Measurements from ENCODE around the gene RNF217.
"Not testable (repeated sequence)": the region's sequence is repeated elsewhere in the genome, so short reads cannot be mapped to it uniquely, and the experiment has no call there.

Gene RNF217, protein sequence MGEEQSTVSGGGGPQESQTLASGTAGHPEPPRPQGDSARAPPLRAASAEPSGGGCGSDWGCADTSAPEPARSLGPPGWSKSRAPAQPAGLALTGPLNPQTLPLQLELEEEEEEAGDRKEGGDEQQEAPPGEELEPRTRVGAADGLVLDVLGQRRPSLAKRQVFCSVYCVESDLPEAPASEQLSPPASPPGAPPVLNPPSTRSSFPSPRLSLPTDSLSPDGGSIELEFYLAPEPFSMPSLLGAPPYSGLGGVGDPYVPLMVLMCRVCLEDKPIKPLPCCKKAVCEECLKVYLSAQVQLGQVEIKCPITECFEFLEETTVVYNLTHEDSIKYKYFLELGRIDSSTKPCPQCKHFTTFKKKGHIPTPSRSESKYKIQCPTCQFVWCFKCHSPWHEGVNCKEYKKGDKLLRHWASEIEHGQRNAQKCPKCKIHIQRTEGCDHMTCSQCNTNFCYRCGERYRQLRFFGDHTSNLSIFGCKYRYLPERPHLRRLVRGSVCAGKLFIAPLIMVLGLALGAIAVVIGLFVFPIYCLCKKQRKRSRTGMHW

DNA sequence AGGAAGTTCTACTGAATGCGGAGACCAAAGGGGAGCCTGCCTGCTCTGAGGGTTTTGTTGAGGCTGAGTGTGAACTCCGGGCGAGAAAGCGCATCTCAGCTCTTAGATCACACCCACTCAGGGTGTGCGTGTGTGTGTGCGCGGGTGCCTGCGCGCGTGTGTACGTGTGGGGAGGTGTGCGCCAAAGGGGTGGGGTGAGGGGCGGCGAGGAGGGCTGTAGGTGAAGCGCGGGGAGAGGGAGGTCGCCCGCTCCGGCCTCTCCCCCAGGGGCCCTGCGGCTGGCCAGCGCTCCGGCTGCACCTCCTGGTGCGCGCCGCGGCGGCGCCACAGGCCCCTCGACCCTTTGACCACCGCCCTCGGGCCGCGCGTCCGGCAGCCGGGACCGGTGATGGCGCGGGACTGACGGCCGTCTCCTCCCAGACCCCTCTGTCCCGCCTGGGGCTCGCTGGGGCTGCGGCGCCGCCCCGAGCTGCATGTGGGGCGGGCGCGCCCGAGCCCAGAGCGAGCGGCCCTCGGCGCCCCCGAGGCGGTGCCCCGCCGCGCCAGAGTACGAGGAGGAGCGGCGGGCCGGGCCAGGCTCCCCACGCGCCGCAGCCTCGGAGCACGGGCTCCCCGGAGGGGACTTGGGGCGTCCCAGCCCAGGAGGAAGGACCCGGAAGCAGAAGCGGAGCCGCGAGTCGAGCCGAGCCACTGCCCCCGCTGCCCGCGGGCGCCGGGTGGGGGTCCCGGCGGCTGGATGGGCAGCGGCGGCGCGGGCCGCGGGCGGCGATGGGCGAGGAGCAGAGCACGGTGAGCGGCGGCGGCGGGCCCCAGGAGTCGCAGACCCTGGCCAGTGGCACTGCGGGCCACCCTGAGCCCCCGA, at the start of gene RNF217:
Gene RNF217 (plus strand): TSS at position 661 of the 862 bp plus-strand sequence. CDS start 108 bp downstream, at position 769.
- FAIRE-seq (no peak), DNase-seq (ENCODE audit: extremely low spot score, insufficient read length, low read depth) (no peak)

DNA sequence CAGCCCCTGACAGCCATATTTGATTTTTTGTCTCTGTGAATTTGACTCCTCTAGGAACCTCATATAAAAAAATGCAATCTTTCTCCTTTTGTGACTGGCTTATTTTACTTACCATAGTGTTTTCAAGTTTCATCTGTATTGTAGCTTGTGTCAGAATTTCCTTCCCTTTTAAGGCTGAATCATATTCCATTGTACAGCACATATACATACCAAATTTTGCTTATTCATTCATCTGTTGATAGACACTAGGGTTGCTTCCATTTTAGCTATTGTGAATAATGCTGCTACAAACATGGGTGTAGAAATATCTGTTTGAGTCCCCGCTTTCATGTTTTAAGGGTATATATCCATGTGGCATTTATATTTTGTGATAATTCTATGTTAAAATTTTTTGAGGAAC, 49.2 kb upstream of the RNF217 start:
- no peak for DNase-seq (ENCODE audit: extremely low spot score, insufficient read length, low read depth)

DNA sequence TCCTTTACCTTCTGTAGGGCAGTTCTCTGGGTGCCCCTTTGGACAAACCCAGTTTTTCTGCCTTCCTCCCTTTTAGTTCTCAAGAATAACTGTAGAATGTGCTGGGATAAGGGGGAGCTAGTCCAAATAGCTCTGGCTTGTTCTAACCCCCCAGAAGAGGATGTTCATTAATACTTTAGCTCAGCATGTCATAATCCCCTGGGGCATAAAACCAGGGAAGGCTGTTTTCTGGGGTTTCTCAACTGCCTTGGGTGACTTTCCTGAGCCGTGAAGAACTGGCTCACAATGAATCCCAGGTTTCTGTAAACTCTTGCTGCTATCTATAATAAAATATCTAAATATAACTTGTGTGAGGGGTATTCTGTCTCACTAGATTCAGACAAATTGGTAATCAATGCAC, 44.5 kb upstream of the RNF217 start:
- DNase-seq (ENCODE audit: extremely low spot score, insufficient read length, low read depth) = no peak
- no peak for FAIRE-seq

More for the DNA sequence above, 49.2 kb upstream of the RNF217 start:
- FAIRE-seq = no peak

DNA sequence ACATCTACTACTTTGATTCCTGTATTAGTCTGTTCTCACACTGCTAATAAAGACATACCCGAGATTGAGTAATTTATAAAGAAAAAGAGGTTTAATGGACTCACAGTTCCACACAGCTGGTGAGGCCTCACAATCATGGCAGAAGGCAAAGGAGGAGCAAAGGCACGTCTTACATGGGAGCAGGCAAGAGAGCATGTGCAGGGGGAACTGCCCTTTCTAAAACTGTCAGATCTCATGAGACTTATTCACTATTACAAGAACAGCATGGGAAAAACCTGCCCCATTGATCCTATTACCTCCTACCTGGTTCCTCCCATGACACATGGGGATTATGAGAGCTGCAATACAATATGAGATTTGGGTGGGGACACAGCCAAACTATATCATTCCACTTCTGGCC, 42.5 kb upstream of the RNF217 start:
- DNase-seq (ENCODE audit: extremely low spot score, insufficient read length, low read depth); FAIRE-seq: not testable (repeated sequence)

DNA sequence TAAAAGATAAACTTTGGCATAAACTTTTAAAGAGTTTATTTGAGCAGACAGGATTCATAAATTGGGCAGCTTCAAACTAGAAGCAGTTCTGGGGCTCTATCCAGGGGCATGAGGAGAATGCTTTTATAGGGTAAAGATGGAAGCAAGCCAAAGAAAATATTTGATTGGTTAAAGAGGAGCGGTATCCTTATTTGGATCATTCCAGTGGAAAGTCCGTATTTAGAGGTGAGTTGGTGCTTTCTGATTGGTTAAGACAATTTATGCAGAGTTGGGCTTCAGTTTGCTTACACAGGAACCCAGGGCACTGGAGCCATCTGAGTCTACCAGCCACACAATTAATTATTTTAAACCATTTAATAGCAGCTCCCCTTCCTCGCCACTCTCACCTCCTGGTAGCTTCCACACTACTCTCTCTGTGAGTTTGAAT, 37.9 kb upstream of the RNF217 start:
- no peak for DNase-seq (ENCODE audit: extremely low spot score, insufficient read length, low read depth)
- FAIRE-seq = no peak

DNA sequence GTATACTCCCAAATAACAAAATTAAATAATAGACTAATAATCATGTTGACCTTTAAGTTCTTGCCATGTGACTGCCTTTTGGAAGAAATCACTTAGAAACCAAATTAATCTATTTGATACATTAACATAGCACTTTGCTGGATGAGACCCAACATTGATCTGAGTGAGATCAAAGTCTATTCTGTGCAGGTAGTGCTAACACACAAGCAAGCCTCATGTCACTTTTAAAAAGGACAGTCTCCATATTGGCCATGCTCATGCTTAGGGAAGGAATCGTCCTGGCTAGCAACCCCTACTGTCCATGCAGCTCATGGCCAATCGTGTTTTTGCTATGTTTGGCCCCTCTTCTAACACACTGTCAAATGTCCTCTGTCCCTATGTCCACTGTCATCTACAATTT, 35.8 kb upstream of the RNF217 start:
- FAIRE-seq = no peak

DNA sequence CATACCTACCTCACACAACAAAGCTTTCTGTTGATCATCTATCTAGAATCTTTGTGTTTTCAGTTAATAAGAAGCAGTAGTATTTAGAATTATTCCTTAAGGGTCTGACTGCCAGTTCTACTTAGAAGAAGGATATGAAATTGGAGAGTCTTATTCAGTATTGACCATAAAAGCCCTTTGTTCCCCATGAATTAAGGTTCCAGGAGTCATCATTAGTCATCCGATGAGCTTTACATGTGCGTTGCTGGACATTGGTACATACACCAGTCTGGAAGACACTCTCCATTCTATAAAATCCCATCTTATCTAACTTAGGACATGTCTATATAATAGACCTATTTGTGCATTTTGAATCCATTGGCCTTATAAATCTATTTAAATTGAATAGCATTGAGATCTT, 34.4 kb upstream of the RNF217 start:
- DNase-seq (ENCODE audit: extremely low spot score, insufficient read length, low read depth) (no peak), FAIRE-seq (no peak)

More for the DNA sequence above, 35.8 kb upstream of the RNF217 start:
- no peak for DNase-seq (ENCODE audit: extremely low spot score, insufficient read length, low read depth)

DNA sequence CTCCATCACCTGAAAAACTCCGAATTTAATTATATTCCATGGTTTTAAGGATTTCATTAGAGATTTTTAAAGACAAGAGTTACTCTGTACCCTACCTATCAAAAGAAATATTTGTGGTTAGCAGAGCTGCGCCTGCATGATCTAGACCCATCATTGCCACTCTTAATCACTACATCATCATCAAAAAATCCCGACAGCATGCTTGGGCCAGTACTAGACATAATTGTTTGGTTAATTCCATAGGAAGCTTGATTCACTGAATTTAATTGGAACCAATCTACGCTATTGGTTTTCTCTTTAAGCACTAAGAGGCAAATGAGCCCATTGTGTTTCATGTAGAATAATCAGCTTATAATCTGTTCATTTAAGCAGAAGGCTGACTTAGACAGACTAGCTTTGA, 33.4 kb upstream of the RNF217 start:
- DNase-seq (ENCODE audit: extremely low spot score, insufficient read length, low read depth) (no peak), FAIRE-seq (no peak)

DNA sequence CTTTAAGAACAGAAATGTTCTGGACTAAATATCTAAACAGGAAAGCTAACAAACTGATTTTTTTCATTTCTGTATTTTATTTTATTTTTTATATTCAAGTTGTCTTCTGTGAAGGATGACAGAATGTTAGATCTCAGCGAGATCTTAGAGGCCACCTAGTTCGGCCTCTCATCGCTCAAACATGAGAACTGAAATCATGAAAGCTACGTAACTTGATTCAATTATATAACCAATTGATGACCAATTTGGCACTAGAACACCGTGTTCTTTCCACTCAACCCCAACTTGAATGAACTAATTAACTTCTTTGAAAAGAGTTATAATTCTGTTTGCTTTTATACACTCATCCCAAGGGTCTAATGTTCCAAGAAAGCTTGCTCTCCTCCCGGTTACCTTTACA, 24.6 kb upstream of the RNF217 start:
- FAIRE-seq = no peak
- DNase-seq (ENCODE audit: extremely low spot score, insufficient read length, low read depth) = no peak

DNA sequence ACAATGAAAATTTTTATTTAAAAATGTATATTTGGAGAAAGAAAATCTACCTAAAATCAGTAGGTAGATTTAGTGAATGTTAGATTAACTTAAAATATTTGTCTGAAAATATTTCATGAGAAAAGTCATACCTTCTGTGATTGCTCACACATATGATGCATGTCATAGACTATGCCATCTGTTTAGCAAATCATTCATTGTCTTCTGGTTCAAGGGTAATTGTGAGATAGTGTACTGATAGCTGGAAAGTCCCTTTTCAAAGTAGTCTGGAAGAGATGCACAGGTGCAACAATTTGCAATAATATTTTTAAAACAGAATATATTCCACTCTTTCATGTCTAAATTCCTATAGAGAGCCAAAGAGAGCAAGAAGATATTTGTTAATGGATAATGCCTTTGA, 21.0 kb upstream of the RNF217 start:
- DNase-seq (ENCODE audit: extremely low spot score, insufficient read length, low read depth) = no peak
- FAIRE-seq = no peak

DNA sequence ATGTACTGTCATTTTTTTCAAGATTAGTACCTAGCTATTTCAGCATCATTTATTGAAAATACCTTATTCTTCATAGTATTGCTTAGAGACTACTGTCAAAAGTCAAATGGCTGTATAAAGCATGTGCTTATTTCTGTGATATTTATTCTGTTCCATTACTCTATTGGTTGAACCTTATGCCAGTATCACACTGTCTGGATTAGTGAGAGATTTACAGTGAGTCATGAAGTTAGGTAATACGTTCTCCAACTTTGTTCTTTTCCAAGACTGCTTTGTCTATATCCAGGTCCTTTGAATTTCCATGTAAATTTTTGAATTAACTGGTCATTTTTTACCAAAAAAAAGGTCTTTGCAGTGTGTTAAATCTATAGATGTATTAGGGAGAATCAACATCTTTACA, 18.6 kb upstream of the RNF217 start:
- FAIRE-seq = no peak

DNA sequence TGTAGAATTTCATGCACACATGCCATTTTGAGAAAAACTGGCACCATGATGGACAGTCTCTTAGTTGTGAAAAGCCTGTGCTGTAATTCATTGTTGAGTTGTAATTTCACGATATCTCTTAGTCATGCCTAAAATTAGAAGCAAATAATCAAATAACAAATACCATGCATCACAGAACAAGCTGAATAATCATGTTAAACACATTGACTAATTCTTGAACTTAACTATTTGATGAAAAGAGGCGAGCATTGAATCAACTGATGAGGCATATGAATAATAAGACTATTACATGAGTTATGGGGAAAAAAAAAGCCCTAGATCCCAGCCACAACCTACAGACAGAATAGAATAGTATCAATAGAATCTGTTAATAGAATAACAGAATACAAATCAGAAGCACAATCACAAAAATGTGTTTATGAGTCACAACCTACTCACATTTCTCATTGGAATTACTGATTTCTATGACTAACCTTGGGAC, 14.2 kb upstream of the RNF217 start:
- FAIRE-seq (no peak), DNase-seq (ENCODE audit: extremely low spot score, insufficient read length, low read depth) (no peak)

More for the DNA sequence above, 18.6 kb upstream of the RNF217 start:
- DNase-seq (ENCODE audit: extremely low spot score, insufficient read length, low read depth) = no peak

DNA sequence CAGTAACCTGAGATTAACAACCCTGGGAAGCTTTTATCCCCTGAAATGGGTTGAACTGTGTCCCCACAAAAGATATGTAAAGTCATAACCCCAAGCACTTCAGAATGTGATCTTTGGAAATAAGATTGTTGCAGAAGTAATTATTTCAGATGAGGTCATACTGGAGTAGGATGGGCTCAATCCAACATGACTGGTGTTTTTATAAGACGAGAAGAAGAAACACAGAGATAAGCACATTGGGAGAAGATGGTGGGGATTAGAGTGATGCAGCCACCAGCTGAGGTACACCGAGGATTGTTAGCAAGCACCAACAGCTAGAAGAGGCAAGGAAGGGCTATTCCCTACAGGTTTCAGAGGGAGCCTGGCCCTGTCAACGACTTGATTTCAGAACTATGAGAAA, 12.5 kb upstream of the RNF217 start:
- no peak for FAIRE-seq
- no peak for DNase-seq (ENCODE audit: extremely low spot score, insufficient read length, low read depth)

DNA sequence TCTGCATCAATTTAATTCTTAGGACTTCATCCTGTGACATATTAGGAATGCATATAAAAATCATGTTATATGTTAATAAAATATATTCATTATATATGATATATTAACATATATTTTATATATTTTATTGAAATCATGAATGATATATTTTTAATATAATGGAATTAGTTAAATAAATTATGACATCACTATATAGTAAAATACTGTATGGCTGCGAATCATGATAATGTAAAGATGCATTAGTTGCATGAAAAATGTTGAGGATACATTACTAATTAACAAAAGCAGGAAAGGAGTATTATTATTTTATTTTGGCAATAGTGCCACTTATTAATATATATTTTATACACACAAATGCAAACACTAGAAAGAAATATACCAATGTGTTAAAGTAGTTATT, 8.4 kb upstream of the RNF217 start:
- no peak for FAIRE-seq
- DNase-seq (ENCODE audit: extremely low spot score, insufficient read length, low read depth) = no peak

DNA sequence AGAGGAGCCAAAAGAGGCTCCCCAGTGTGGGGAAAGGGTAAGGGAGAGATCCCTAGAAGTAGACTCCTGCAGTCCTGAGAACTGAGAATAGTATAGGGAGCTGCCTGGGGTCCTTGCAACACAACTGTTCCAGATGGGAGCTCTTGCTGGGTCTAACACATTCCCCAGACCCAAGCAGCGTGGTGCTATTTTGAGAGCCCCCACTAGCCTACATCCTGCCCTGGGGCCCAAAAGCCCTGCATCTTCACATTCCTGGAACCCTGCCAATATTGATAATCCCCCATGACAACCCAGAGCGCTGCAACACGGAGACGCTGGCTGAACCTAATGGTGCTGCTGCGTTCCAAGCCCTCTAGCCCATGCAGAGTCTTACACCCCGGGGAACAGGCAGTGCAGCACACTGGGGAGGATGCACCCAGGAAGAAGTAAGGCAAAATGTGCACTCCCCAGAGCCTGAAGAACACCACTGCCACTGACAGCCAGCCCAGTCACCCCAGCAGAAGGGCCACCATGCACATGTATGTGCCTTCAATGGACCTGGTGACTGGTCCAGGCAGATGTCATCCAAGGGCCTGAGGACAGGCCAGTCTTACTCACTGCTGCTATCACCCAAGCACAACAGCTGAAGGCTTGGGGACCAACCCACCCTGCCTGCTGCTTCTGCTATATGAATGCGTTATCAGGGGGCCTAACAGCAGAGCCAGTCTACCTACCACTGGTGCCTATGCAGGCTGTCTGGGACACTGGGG, 7.0 kb upstream of the RNF217 start:
- FAIRE-seq = no peak
- no peak for DNase-seq (ENCODE audit: extremely low spot score, insufficient read length, low read depth)

DNA sequence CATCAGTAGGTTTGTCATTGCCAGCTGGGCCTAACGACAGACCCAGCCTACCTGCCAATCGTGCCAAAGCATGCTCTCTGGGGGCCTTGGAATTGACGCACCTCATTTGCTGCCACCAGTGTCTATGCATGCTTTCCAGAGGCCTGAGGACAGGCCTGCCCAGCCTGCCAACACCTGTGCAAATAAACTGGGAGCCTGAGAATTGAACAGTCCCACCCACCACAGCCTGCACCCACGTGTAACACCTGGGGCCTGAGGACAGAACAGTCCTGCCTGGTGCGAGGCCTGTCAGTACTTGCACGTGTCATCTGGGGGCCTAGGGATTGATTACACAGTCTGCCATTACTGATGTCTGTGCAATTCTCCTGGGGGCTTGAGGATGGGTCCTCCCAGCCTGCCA, 6.2 kb upstream of the RNF217 start:
- DNase-seq (ENCODE audit: extremely low spot score, insufficient read length, low read depth) (no peak), FAIRE-seq (no peak)

DNA sequence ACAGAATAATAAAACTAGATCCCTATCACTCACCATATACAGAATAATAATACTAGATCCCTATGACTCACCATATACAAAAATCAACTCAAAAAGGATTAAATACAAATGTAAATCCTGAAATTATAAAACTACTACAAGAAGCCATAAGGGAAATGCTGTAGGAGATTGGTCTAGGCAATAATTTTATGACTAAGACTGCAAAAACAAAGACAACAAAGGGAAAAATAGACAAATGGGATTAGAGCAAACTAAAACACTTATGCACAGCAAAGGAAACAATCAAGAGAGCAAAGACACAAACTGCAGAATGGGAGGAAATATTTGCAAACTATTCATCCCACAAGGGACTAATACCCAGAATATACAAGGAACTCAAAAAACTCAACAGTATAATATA, 4.1 kb upstream of the RNF217 start:
- DNase-seq (ENCODE audit: extremely low spot score, insufficient read length, low read depth) = no peak
- no peak for FAIRE-seq

DNA sequence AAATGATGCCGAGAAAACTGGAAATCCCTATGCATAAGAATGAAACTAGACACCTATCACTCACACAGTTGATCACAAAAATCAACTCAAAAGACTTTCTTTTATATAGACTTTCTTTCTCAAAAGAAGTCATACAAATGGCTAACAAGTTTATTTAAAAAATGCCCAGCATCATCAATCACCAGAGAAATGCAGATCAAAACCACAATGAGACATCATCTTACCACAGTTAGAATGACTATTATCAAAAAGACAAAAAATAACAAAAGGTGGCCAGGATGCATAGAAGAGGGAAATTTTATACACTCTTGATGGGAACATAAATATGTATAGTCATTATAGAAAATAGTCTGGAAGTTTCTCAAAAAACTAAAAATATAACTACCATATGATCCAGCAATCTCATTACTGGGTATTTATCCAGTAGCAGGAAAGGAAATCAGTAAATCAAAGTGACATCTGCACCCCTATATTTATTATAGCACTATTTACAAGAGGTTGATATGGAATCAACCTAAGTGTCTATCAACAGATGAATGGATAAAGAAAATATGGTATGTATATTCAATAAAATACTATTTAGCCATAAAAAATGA, 3.4 kb upstream of the RNF217 start:
- DNase-seq (ENCODE audit: extremely low spot score, insufficient read length, low read depth) (no peak), FAIRE-seq (no peak)

DNA sequence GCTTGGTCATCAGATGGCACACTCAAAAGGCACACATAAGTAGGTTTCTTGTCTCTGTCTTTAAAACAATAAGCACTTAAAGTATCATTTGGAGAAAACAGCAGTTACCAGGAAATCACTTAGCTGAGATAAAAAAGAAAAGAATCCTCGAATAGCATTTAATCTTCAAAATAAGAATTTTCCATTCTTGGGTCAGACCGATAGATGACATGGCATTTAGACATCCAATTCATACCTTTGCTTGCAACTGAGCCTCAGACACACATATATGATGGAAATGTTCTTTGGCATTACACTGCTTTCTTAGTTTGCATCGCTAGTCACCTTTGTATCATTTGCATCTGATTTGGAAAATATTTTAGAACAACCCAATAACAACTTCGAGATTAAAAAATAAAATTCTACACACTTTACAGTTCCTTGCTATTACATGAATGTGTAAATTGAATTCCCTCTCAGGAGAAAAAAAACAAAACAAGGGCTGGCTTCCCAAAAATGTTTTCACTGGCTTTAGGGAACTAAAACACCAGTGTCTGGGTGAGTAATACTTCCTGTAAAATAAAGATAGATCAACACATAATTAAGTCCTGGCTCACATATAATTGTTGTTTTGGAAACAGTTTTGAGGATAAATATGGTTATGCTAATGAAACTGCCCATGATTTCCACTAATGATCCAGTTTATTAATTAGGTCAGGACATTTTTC, 1.3 kb upstream of the RNF217 start:
- no peak for FAIRE-seq
- DNase-seq (ENCODE audit: extremely low spot score, insufficient read length, low read depth) = no peak

Data from GM18507 (cell line).